ENCODE measurements around the gene OR4C15.

Gene OR4C15

DNA sequence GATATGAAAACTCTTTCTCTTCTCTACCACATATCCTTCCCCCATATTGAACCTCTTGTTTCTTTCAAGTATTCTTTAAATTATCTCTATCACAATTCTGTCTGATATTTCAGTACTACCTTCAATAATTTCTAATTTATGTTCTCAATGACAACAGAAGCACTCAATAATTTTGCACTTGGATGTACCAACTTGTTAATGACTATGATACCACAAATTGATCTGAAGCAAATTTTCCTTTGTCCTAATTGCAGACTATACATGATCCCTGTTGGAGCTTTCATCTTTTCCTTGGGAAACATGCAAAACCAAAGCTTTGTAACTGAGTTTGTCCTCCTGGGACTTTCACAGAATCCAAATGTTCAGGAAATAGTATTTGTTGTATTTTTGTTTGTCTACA lies at the start of gene OR4C15:
Gene OR4C15, plus strand, starts transcription at position 301 of the 400 bp plus-strand sequence. Its CDS starts 0 bp downstream, at position 301.
- no peak within 1 kb of the TSS for H3K27ac ChIP-seq
- DNase-seq (ENCODE audit: low read depth, low spot score): no peak

DNA sequence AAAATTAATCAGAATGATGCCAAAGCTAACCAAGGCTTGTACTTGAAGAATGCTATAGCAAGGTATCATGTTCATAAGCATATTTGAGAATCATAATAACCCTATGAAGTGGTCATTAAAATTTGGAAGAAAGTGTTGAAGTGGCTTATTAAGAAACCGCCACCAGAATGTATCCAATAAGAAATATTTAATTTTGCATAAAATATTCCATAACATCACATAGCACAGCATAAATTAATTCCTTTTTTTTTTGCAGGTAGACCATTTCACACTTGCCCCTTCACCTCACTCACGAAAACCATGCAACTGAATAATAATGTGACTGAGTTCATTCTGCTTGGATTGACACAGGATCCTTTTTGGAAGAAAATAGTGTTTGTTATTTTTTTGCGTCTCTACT lies 17.6 kb downstream of the OR4C15 start, which contains the start of gene OR4C16:
Gene OR4C16, plus strand, starts transcription at position 301 of the 400 bp plus-strand sequence. Its CDS starts 0 bp downstream, at position 301.
- DNase-seq (ENCODE audit: low read depth, low spot score): no peak
- no peak within 1 kb of the TSS for H3K27ac ChIP-seq

- DNase-seq (ENCODE audit: low read depth, low spot score): no peak
- no peak overlapping the region for H3K27ac ChIP-seq
Measured at GRCh38 chr11:55572548-55572947, 18.3 kb downstream of the OR4C15 start.

Data from epithelial cell of prostate (primary cell).